ENCODE data around the gene ANGPTL4.
"Not testable (repeated sequence)": the region's sequence is repeated elsewhere in the genome, so short reads cannot be mapped to it uniquely, and the experiment has no call there.

Gene ANGPTL4

GRCh38 chr19:8366121-8366581 lies 2.2 kb downstream of the ANGPTL4 start:
- Histone ChIP-seq H3K9me3 (peaks cover 2% of the 10 kb centered on the region; the same call in 1 of the 2 replicates), H3K4me1 (peaks cover 16% of the 10 kb centered on the region), H3K36me3 (replicated peaks) (no peaks in the 10 kb centered on the region), H3K27me3 (ENCODE audit: low read depth) (peaks cover 22% of the 10 kb centered on the region), H3K4me3 (no peak overlapping the region)
- in situ Hi-C loops (cut with MboI; ENCODE audit: low sequenced_read_pairs), result no loop called here
- DNase-seq (ENCODE audit: low spot score in 2 of 2), result no peak

- Histone ChIP-seq H3K4me3 (no peak overlapping the region), H3K36me3 (replicated peaks) (no peaks in the 10 kb centered on the region), H3K4me1 (peaks cover 16% of the 10 kb centered on the region), H3K9me3 (peaks cover 2% of the 10 kb centered on the region; the same call in 1 of the 2 replicates), H3K27me3 (ENCODE audit: low read depth) (peaks cover 22% of the 10 kb centered on the region)
- DNase-seq (ENCODE audit: low spot score in 2 of 2), result no peak
- in situ Hi-C loops (cut with MboI; ENCODE audit: low sequenced_read_pairs), result no loop called here
Measured at GRCh38 chr19:8366961-8367326, 3.0 kb downstream of the ANGPTL4 start.

- peak; percentile 47 to 87 for DNase-seq (ENCODE audit: low spot score in 2 of 2)
- in situ Hi-C loops (cut with MboI; ENCODE audit: low sequenced_read_pairs), result no loop called here
- no peak overlapping the region for H3K4me3 ChIP-seq
- H3K9me3 ChIP-seq, result peaks cover 2% of the 10 kb centered on the region; the same call in 1 of the 2 replicates
- H3K4me1 ChIP-seq, result peaks cover 16% of the 10 kb centered on the region
- no peaks in the 10 kb centered on the region for H3K36me3 ChIP-seq (replicated peaks)
- H3K27me3 ChIP-seq (ENCODE audit: low read depth), result peaks cover 22% of the 10 kb centered on the region
Measured at GRCh38 chr19:8367327-8368001, 3.5 kb downstream of the ANGPTL4 start.

GRCh38 chr19:8370176-8371010 lies 6.4 kb downstream of the ANGPTL4 start:
- in situ Hi-C loops (cut with MboI; ENCODE audit: low sequenced_read_pairs), result no loop called here
- DNase-seq (ENCODE audit: low spot score in 2 of 2), result no peak

GRCh38 chr19:8371011-8371804 lies 7.3 kb downstream of the ANGPTL4 start:
- DNase-seq (ENCODE audit: low spot score in 2 of 2), result no peak
- in situ Hi-C loops (cut with MboI; ENCODE audit: low sequenced_read_pairs), result no loop called here
- H3K4me1 ChIP-seq, result peaks cover 16% of the 10 kb centered on the region

More at GRCh38 chr19:8370176-8371010, 6.4 kb downstream of the ANGPTL4 start:
- H3K27me3 ChIP-seq (ENCODE audit: low read depth), result peaks cover 3% of the 10 kb centered on the region; the same call in 1 of the 2 replicates
- no peak overlapping the region for H3K4me3 ChIP-seq
- peaks cover 16% of the 10 kb centered on the region for H3K4me1 ChIP-seq
- no peaks in the 10 kb centered on the region for H3K36me3 ChIP-seq (replicated peaks)
- H3K9me3 ChIP-seq, result no peaks in the 10 kb centered on the region

GRCh38 chr19:8373867-8374813 lies 10.2 kb downstream of the ANGPTL4 start:
- Histone ChIP-seq H3K4me1 (peaks cover 3% of the 10 kb centered on the region), H3K36me3 (replicated peaks) (no peaks in the 10 kb centered on the region), H3K4me3 (no peak overlapping the region), H3K27me3 (ENCODE audit: low read depth) (no peaks in the 10 kb centered on the region), H3K9me3 (no peaks in the 10 kb centered on the region)
- DNase-seq (ENCODE audit: low spot score in 2 of 2), result peak in 1 of 2 experiments; percentile 47
- in situ Hi-C loops (cut with MboI; ENCODE audit: low sequenced_read_pairs), result no loop called here

More at GRCh38 chr19:8371011-8371804, 7.3 kb downstream of the ANGPTL4 start:
- Histone ChIP-seq H3K9me3 (no peaks in the 10 kb centered on the region), H3K36me3 (replicated peaks) (no peaks in the 10 kb centered on the region), H3K4me3 (no peak overlapping the region), H3K27me3 (ENCODE audit: low read depth) (no peaks in the 10 kb centered on the region)

- in situ Hi-C loops (cut with MboI; ENCODE audit: low sequenced_read_pairs); H3K27me3 ChIP-seq (ENCODE audit: low read depth); H3K4me1 ChIP-seq; H3K4me3 ChIP-seq; H3K36me3 ChIP-seq (replicated peaks); DNase-seq (ENCODE audit: low spot score in 2 of 2); H3K9me3 ChIP-seq: not testable (repeated sequence)
Measured at GRCh38 chr19:8375766-8376165, 11.8 kb downstream of the ANGPTL4 start.

DNA sequence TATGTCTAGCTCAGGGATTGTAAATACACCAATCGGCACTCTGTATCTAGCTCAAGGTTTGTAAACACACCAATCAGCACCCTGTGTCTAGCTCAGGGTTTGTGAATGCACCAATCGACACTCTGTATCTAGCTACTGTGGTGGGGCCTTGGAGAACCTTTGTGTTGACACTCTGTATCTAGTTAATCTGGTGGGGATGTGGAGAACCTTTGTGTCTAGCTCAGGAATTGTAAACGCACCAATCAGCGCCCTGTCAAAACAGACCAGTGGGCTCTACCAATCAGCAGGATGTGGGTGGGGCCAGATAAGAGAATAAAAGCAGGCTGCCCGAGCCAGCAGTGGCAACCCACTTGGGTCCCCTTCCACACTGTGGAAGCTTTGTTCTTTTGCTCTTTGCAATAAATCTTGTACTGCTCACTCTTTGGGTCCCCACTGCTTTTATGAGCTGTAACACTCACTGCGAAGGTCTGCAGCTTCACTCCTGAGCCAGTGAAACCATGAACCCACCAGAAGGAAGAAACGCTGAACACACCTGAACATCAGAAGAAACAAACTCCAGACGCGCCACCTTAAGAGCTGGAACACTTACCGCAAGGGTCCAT lies 12.5 kb downstream of the ANGPTL4 start:
- in situ Hi-C loops (cut with MboI; ENCODE audit: low sequenced_read_pairs); H3K4me3 ChIP-seq; H3K4me1 ChIP-seq; H3K36me3 ChIP-seq (replicated peaks); H3K27me3 ChIP-seq (ENCODE audit: low read depth); H3K9me3 ChIP-seq; DNase-seq (ENCODE audit: low spot score in 2 of 2): not testable (repeated sequence)

GRCh38 chr19:8377598-8377997 lies 13.6 kb downstream of the ANGPTL4 start:
- Histone ChIP-seq H3K9me3 (no peaks in the 10 kb centered on the region), H3K27me3 (ENCODE audit: low read depth) (no peaks in the 10 kb centered on the region), H3K4me3 (no peak overlapping the region), H3K36me3 (replicated peaks) (no peaks in the 10 kb centered on the region), H3K4me1 (peaks cover 3% of the 10 kb centered on the region)
- no peak for DNase-seq (ENCODE audit: low spot score in 2 of 2)
- in situ Hi-C loops (cut with MboI; ENCODE audit: low sequenced_read_pairs), result no loop called here

GRCh38 chr19:8379156-8379891 lies 15.4 kb downstream of the ANGPTL4 start:
- H3K4me1 ChIP-seq; H3K4me3 ChIP-seq; H3K36me3 ChIP-seq (replicated peaks); H3K9me3 ChIP-seq; in situ Hi-C loops (cut with MboI; ENCODE audit: low sequenced_read_pairs); H3K27me3 ChIP-seq (ENCODE audit: low read depth); DNase-seq (ENCODE audit: low spot score in 2 of 2): not testable (repeated sequence)

- in situ Hi-C loops (cut with MboI; ENCODE audit: low sequenced_read_pairs); H3K27me3 ChIP-seq (ENCODE audit: low read depth); H3K9me3 ChIP-seq; DNase-seq (ENCODE audit: low spot score in 2 of 2); H3K36me3 ChIP-seq (replicated peaks); H3K4me1 ChIP-seq; H3K4me3 ChIP-seq: not testable (repeated sequence)
Measured at GRCh38 chr19:8384569-8384968, 20.6 kb downstream of the ANGPTL4 start.

- DNase-seq (ENCODE audit: low spot score in 2 of 2); H3K36me3 ChIP-seq (replicated peaks); H3K9me3 ChIP-seq; H3K4me3 ChIP-seq; in situ Hi-C loops (cut with MboI; ENCODE audit: low sequenced_read_pairs); H3K4me1 ChIP-seq; H3K27me3 ChIP-seq (ENCODE audit: low read depth): not testable (repeated sequence)
Measured at GRCh38 chr19:8385103-8385502, 21.1 kb downstream of the ANGPTL4 start.
